Fibroblast of skin of scalp (primary cell): Measurements from ENCODE around the gene TNFRSF1B.
A peak's percentile ranks its signal among the peaks of the same experiment; 100 is the strongest.
"Not testable (repeated sequence)": the region's sequence is repeated elsewhere in the genome, so short reads cannot be mapped to it uniquely, and the experiment has no call there.

ENCODE experiments used
- DNase-seq: peaks from one replicate; pipeline ENCODE4 v3.0.0-alpha.2; 2013

Gene TNFRSF1B

DNA sequence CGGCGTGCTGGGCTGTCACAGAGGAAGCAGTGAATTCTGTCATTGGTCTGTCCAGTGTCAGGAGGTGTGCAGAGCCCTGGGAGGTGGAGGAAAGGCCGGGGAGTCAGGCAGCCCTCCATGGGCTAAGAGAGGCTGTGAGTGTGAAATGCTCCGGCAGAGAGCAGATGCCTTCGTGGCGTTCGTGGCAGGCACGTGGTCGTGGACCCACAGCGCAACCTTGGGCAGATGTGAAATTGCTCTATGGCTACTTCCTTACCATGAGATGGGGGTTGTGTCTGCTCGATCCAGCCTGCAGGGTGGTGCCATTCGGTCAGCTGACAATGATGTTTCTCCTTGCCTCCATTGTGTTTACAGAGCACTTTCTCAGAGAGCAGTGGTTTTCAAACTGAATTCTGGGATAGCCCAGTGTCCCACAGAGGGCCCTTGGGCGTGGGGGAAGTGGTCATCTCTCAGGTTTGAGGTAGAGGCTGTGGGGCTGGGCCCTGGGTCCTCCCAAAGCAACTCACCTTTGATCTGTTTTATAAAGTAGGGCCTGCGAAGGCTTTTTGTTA, 27.9 kb downstream of the TNFRSF1B start:
- no peak for DNase-seq

DNA sequence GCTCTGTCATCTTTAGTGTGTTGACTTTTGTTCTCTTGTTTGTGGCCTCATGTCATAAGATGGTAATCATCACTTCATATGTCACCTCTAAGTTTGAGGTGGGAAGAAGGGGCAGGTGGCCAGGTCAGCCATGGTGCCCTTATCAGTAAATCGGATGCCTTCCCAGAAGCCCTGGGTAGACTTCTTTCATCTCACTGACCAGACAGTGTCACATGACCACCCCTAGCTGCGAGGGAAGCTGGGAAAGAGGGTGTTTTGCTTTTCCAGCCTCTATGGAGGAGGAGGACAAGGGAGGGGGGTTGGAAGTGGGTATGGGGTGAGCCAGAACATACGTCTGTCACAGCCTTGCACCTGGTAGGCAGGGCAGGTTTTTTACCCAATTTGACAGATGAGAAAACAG, 28.6 kb downstream of the TNFRSF1B start:
- no peak for DNase-seq

DNA sequence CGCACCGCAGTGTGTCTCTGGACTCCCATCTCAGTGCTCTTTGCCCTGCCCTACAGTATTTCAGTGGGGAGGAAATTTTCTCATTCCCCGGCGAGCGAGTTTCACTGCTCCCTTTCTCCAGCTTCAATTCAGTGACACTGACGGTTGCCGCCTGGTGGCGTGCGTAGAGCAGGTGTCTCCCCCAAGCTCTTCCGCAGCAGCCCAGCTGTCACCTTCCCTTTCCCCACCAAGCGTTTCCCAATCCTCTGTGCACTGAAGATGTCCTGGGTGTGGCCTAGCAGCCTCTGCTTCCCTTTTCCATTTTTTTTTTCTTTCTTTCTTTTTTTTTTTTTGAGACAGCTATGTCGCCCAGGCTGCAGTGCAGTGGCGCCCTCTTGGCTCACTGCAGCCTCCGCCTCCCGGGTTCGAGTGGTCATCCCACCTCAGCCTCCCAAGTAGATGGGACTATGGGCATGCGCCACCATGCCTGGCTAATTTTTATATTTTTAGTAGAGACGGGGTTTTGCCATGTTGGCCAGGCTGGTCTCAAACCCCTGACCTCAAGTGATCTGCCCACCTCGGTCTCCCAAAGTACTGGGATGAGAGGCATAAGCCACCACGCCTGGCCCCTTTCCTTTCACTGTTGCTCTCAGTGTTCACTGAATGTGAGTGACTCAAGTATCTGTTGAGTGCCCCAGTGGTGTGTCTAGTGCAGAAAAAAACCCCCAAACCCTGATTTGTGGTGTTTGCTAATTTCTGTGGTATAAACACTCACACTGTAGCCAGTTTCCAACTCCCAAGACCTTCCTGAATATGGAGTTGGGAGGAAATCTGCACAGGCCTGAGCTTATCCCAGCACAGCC, 30.1 kb downstream of the TNFRSF1B start:
- no peak for DNase-seq

GRCh38 chr1:12197483-12197880, 30.7 kb downstream of the TNFRSF1B start:
- no peak for DNase-seq

DNA sequence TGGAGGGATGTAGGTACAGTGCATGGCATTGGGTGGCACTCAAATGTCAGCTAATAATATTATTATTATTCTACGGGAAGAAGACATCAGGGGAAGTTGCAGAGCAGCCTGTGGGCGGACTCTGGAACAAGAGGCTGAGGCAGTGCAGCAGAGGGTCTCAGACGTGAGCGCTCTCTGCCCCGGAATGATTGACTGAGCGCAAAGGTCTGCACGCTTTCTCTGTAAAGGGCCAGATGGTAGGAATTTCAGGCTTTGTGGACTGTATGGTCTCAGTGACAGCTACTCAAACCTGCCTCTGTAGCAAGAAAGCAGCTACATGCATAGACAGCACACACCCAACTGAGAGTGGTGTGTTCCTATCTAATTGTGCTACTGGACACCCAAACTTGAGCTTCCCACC, 33.4 kb downstream of the TNFRSF1B start:
- DNase-seq = no peak

DNA sequence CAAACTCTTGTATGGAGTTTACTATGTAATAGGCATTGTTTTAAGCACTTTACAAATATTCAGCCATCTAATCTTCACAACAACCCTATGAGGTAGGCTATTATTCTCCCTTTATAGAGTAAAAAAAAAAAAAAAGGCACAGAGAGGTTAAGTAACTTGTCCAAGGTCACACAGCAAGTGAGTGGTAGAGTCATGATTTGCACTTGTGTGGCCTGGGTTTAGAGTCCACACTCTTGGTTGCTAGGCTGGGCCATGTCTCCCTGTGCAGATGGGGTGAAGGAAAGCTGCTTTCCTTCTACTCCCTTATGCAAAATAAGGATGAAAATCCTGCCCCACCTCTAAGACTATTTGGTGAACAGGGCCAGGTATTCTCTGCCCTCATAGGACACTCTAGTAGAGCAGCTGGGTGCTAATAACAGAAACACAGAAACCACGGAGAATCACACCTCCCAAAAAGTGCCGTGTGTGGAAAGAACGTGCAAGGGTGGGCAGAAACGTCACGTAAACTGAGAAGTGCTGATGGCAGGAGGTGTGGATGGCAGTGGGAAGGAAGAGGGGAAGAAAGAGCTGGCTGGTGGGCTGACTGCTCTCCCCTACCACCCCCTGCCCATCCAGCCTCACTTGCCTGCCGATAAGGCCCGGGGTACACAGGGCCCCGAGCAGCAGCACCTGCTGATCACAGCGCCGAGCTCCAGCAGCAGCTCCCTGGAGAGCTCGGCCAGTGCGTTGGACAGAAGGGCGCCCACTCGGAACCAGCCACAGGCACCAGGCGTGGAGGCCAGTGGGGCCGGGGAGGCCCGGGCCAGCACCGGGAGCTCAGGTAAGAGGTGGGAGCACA, 34.8 kb downstream of the TNFRSF1B start:
- no peak for DNase-seq

- no peak for DNase-seq
Measured at GRCh38 chr1:12202190-12202497, 35.4 kb downstream of the TNFRSF1B start.

DNA sequence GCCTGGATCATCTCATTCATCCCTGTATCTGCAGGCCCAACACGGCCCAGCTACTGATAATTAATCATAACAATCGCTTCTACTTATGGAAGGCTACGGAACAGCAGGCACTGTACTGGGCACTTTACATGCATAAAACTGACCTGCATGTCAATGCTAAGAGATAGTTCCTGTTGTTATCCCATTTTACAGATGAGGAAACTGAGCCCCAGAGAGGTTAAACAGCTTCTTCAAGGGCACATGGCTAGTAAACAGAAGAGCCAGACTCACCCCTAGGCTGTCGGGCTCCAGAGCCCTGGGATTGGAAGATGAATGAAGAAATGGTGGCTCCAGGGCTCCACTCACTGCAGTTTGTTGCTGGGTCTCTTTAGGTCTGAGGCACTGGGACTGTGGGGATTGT, 35.8 kb downstream of the TNFRSF1B start:
- DNase-seq = no peak

DNA sequence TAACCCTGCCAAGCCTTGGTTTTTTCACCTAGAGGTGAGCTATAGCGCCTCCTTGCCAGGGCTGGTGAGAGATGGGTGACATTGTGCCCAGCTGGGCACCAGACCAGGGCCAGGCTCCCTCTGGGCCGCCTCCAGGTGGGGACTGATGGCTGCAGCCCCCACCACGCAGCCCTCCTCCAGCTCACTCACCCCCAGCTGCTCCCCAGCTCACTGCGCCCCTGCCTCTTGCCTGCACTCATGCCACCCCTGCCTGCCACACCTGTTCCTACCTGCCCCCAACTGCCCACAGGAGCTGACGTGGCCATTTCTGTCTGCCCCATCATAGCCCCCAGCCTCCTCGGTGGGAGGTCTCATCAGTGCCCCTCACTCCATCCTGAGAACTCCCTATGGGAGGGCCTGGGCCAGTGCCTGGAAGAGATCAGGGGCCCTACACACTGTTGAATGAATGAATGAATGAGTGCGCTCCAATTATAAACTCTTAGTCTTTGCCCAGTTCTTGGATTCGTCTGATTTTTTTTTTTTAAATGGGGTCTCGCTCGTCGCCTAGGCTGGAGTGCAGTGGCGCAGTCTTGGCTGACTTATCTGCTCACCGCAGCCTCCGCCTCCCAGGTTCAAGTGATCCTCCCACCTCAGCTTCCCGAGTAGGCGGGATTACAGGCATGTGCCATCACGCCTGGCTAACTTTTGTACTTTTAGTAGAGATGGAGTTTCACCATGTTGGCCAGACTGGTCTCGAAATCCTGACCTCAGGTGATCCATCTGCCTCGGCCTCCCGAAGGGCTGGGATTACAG, 36.6 kb downstream of the TNFRSF1B start:
- DNase-seq = no peak

DNA sequence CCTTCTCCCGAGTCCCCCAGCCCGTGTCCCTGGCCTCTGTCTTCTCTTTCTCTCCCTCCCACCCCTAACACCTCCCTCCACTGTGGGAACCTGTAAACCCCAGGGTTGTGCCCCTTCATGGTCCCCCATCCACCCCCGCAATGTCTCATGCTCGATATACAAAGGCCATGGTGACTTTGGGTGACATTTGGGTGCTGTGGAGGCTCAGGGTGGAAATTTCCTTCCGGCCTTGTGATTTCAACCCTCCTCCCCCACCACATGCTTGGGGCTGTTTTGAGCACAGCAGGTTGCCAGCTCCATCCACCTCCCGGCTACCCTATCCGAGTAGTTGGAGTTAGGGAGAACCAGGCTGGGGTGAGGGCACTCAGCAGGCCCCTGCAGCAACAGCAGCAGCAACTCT, 37.3 kb downstream of the TNFRSF1B start:
- no peak for DNase-seq

GRCh38 chr1:12204754-12205658, 38.2 kb downstream of the TNFRSF1B start:
- no peak for DNase-seq

DNA sequence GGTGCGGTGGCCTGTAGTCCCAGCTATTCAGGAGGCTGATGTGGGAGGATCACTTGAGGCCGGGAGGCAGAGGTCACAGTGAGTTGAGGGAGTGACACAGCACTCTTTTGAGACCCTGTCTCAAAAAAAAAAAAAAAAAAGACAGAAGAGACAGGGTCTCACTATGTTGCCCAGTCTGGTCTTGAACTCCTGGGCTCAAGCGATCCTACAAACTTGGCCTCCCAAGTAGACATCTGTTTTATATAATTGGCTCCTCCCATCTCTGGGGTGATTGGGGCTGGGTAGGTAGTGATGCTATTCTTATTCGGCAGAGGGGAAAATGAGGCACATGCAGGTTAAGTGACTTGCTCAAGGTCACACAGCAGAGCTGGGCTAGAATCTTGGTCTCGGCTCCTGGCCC, 39.4 kb downstream of the TNFRSF1B start:
- no peak for DNase-seq

DNA sequence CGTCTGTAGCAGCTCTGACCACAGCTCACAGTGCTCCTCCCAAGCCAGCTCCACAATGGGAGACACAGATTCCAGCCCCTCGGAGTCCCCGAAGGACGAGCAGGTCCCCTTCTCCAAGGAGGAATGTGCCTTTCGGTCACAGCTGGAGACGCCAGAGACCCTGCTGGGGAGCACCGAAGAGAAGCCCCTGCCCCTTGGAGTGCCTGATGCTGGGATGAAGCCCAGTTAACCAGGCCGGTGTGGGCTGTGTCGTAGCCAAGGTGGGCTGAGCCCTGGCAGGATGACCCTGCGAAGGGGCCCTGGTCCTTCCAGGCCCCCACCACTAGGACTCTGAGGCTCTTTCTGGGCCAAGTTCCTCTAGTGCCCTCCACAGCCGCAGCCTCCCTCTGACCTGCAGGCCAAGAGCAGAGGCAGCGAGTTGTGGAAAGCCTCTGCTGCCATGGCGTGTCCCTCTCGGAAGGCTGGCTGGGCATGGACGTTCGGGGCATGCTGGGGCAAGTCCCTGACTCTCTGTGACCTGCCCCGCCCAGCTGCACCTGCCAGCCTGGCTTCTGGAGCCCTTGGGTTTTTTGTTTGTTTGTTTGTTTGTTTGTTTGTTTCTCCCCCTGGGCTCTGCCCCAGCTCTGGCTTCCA, 40.1 kb downstream of the TNFRSF1B start:
- no peak for DNase-seq

- DNase-seq = no peak
Measured at GRCh38 chr1:12208271-12208670, 41.5 kb downstream of the TNFRSF1B start.

DNA sequence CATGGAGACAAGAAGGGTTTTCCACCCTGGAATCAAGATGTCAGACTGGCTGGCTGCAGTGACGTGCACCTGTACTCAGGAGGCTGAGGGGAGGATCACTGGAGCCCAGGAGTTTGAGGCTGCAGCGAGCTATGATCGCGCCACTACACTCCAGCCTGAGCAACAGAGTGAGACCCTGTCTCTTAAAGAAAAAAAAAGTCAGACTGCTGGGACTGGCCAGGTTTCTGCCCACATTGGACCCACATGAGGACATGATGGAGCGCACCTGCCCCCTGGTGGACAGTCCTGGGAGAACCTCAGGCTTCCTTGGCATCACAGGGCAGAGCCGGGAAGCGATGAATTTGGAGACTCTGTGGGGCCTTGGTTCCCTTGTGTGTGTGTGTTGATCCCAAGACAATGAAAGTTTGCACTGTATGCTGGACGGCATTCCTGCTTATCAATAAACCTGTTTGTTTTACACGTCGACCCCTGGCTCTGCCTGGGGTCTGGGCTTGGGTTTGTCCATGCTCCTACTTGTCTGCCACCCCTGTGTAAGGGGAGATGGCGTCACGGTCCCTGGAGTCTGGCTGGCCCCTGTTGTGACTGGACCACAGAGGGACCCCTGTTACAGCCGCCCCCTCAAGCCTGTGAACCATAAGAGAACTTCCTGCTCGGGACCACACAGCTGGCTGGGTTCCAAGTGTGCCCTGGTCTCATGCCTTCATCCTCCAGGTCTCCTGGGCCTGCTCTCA, 42.1 kb downstream of the TNFRSF1B start:
- peak; percentile 78 for DNase-seq

DNA sequence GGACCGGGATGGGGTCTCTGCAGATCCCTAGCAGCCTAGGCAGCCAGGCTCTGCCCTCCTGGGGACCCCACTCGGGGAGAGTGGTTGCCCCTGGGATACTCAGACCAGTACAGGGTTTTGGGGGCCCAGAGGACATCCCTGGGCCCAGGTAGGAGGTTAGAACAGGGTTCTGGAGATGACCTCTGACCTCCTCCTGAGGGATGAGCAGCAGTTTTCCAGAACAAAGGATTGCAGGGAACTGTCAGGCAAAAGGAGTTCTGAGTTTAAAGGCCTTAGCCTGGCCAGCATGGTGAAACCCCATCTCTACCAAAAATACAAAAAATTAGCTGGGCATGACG, 42.7 kb downstream of the TNFRSF1B start:
- DNase-seq = no peak

DNA sequence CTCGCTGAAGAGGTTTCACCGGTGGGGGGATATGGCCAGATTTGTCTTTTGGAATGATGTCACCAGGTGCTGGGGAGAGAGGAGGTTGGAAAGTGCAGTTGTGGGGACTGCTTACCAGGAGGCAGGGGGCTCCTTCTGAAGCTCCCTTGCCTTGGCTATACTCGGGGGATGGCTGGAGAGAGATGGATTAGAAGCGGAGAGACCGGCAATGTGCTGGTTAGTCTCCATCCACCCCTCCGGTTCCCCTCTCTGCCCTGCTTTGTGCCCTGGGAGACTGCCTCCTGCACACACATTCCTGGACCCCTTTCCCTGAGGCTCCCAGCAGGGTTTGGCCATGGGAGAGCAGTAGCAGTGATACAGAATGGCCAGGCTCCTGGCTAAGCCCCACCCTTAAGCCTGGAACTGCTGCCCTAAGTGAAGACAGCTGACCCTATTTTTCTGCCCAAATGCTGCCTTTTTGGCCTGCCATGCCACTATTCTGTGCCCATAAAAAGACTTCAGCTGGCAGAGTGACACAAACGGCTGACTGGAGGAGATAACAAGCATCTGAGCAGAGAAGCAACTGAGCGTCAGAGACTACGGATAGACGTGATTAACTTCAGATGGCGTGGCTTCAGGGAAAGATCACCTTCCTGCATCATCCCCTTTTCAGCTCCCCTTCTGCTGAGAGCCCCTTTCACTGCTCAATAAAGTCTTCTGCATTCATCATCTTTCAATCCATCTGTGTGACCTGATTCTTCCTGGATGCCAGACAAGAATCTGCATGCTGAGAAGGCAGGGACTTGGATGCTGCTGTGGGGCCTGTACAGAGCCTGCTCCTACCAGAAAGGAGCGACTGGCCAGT, 48.5 kb downstream of the TNFRSF1B start:
- DNase-seq = no peak

GRCh38 chr1:12219800-12220199, 53.0 kb downstream of the TNFRSF1B start:
- no peak for DNase-seq

GRCh38 chr1:12220890-12221289, 54.1 kb downstream of the TNFRSF1B start:
- DNase-seq = no peak

DNA sequence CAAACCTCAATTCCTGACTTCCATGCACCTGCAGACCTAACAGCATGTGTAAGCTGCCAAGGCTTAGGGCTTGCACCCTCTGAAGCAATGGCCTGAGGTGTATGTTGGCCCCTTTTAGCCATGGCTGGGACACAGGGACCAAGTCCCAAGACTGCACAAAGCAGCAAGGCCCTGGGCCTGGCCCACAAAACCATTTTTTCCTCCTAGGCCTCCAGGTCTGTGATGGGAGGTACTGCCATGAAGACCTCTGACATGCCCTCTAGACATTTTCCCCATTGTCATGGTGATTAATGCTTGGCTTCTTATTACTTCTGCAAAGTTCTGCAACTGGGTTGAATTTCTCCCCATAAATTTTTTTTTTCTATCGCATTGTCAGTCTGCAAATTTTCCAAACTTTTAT, 55.9 kb downstream of the TNFRSF1B start:
- not testable (repeated sequence) for DNase-seq
